ENCODE data around the gene CDCP2.

The CDCP2 gene

GRCh38 chr1:54094001-54094729, 58.6 kb downstream of the CDCP2 start:
- no peak for DNase-seq (ENCODE audit: low read depth in 2 of 2)

DNA sequence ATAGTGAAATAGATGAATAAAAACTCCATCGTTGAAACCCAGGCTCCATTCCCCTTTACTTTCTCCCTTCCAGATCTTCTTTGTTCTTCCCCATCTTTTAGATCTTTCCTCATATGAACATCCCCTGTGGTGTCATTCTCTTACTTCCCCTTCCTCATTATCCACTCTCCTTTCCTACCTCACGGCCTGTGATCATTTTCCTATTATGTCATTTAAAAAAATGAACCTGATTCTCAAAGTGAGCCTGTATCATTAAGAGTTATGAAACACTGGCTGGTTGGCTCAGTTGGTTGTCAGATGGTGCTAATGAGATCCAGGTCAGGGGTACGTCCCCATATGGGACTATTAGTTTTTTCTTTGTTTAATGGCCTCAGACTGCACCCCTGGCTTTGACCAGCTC, 61.1 kb downstream of the CDCP2 start:
- DNase-seq (ENCODE audit: low read depth in 2 of 2), result no peak

DNA sequence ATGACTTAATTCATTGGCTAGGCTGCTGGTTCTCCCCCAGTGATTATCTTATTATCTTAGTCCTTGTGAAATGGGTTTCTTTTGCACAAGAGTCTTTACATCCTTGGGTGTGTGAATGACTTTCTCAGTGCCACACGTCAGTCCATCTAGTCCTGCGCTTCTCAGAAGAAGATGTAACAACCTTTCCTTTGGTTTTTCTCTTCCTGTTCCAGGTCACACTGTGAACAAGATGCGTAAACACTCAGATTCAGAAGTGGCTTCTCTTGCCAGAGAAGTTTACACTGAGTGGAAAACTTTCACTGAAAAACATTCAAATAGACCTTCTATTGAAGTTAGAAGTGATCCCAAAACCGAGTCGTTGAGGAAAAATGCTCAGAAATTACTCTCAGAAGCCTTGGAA, 64.4 kb downstream of the CDCP2 start:
- no peak for DNase-seq (ENCODE audit: low read depth in 2 of 2)

DNA sequence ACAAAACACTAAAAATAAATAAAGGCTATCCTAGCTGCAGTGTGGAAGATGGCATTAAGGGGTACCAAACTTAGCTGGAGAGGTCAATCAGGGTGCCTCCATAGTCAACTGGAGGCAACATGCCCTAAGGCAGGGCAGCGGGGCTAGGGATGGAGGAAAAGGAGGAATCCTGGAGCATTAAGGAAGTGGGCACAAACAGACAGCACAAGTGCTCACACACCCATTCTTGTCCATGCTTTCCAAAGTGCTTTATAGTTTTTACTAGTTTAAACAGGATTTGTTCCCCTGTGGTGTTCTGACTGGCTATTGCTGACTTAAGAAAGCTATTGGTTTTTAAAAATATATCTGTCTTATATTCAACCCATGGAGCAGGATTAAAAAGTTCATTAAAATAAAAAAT, 66.0 kb downstream of the CDCP2 start:
- DNase-seq (ENCODE audit: low read depth in 2 of 2), result no peak

- DNase-seq (ENCODE audit: low read depth in 2 of 2), result no peak
Measured at GRCh38 chr1:54084794-54085193, 68.0 kb downstream of the CDCP2 start.
